ENCODE data around the gene ZDHHC19.
"Not testable (repeated sequence)": the region's sequence is repeated elsewhere in the genome, so short reads cannot be mapped to it uniquely, and the experiment has no call there.

Gene ZDHHC19

GRCh38 chr3:196198771-196199753 is 12.1 kb downstream of the ZDHHC19 start:
- no peak for DNase-seq

GRCh38 chr3:196198081-196198675 is 13.0 kb downstream of the ZDHHC19 start:
- DNase-seq: no peak

- no peak for DNase-seq
Observed at GRCh38 chr3:196197524-196197923, 13.7 kb downstream of the ZDHHC19 start.

GRCh38 chr3:196195664-196196265 is 15.4 kb downstream of the ZDHHC19 start:
- no peak for DNase-seq

GRCh38 chr3:196194542-196194915 is 16.7 kb downstream of the ZDHHC19 start:
- DNase-seq: no peak

GRCh38 chr3:196193736-196194541 is 17.3 kb downstream of the ZDHHC19 start:
- DNase-seq: no peak

GRCh38 chr3:196193133-196193735 is 18.0 kb downstream of the ZDHHC19 start:
- peak in 1 of 2 experiments; percentile 49 for DNase-seq

GRCh38 chr3:196192524-196193051 is 18.6 kb downstream of the ZDHHC19 start:
- no peak for DNase-seq

GRCh38 chr3:196192036-196192523 is 19.1 kb downstream of the ZDHHC19 start:
- peak; percentile 64 to 72 for DNase-seq

GRCh38 chr3:196189566-196190347 is 21.4 kb downstream of the ZDHHC19 start:
- DNase-seq: no peak

GRCh38 chr3:196186651-196187573 is 24.3 kb downstream of the ZDHHC19 start:
- peak; percentile 48 for DNase-seq

GRCh38 chr3:196184881-196185280 is 26.3 kb downstream of the ZDHHC19 start:
- no peak for DNase-seq

GRCh38 chr3:196184169-196184432 is 27.1 kb downstream of the ZDHHC19 start:
- DNase-seq: not testable (repeated sequence)

- DNase-seq: peak in 1 of 2 experiments; percentile 43
Observed at GRCh38 chr3:196181127-196181546, 30.1 kb downstream of the ZDHHC19 start.

GRCh38 chr3:196180346-196180745 is 30.9 kb downstream of the ZDHHC19 start:
- DNase-seq: no peak

- peak; percentile 90 to 92 for DNase-seq
Observed at GRCh38 chr3:196179380-196180308, 31.6 kb downstream of the ZDHHC19 start.

GRCh38 chr3:196178993-196179379 is 32.2 kb downstream of the ZDHHC19 start:
- DNase-seq: no peak

GRCh38 chr3:196177967-196178366 is 33.2 kb downstream of the ZDHHC19 start:
- DNase-seq: no peak

GRCh38 chr3:196177567-196177966 is 33.6 kb downstream of the ZDHHC19 start:
- DNase-seq: no peak

Data from activated T-cell treated with anti-CD3 and anti-CD28 coated beads, Interleukin-2, amount 50 U/mL, for 48 hours (primary cell).